HG03095 (cell line): Measurements from ENCODE around the gene VARS2.
"Not testable (repeated sequence)": the region's sequence is repeated elsewhere in the genome, so short reads cannot be mapped to it uniquely, and the experiment has no call there.

ENCODE experiments used
- ATAC-seq: cut with Tn5 transposase; IDR thresholded peaks from one replicate; pipeline ENCODE4 v1.9.1; 2021; ENCODE audit warnings: moderate library complexity; ENCODE audit not compliant: unreplicated experiment

The VARS2 gene

GRCh38 chr6:30960907-30961673 lies 47.1 kb downstream of the VARS2 start:
- ATAC-seq = no peak

- ATAC-seq = no peak
These were observed 48.7 kb downstream of the VARS2 start for GRCh38 chr6:30962716-30963115.

- no peak for ATAC-seq
These were observed 49.6 kb downstream of the VARS2 start for GRCh38 chr6:30963641-30964040.

- ATAC-seq = no peak
These were observed 50.0 kb downstream of the VARS2 start for GRCh38 chr6:30964075-30964474.

GRCh38 chr6:30965140-30965601 lies 51.1 kb downstream of the VARS2 start:
- no peak for ATAC-seq

GRCh38 chr6:30966154-30966553 lies 52.1 kb downstream of the VARS2 start:
- ATAC-seq = no peak

GRCh38 chr6:30969171-30969570 lies 55.1 kb downstream of the VARS2 start:
- ATAC-seq = not testable (repeated sequence)

GRCh38 chr6:30970946-30971345 lies 56.9 kb downstream of the VARS2 start:
- ATAC-seq = no peak

- no peak for ATAC-seq
These were observed 58.8 kb downstream of the VARS2 start for GRCh38 chr6:30972816-30973215.

- ATAC-seq = no peak
These were observed 60.6 kb downstream of the VARS2 start for GRCh38 chr6:30974490-30975252.
